HG02588 (cell line): Measurements from ENCODE around the gene FAM180B.
A peak's percentile ranks its signal among the peaks of the same experiment; 100 is the strongest.
"Not testable (repeated sequence)": the region's sequence is repeated elsewhere in the genome, so short reads cannot be mapped to it uniquely, and the experiment has no call there.

Experiments used
- ATAC-seq: cut with Tn5 transposase; IDR thresholded peaks from one replicate; pipeline ENCODE4 v1.9.1; 2021; ENCODE audit warnings: mild to moderate bottlenecking, moderate library complexity; ENCODE audit not compliant: unreplicated experiment

Gene FAM180B

DNA sequence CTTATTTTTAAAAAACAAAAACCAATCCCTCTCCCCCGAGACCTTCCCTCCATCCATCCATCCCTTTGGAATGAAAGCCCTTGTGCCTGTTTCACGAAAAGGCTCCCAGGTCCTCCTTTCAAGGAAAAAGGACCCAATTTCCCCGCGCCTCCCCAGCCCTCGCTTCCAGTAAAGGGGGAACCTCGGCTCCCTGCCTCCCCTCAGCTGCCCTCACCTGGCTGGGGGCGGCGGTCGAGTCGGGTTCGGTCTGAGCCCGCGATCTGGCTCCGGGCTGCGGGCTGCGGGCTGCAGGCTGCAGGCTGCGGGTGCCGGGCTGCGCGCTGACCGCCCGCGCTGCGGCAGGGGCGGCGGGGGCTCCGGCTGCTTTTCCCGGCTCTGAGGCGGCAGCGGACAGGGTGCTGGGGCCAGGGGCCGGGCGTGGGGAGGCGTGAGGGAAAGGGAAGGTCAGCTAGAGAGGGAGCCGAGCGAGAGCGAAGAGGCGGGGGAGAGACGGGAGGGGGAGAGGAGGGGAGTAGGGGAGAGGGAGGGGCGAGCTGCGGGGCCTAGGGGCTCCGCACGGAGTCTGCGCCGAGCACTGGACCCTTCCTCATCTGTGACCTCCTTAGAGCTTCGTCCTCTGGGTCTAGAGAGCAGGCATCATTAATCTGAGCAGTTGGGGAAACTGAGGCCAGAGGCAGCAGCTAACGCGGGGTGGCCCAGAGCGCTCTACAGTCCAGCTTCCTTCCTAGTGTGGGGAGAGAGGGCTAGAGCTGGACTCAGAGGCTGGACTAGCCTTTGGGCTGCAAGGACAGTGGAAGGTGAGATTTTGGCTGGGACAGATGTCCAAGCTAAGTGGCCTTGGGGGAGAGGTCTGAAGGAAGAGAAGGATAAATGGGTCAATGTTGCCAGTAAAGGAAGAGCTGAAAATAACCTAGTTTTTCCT is 7.7 kb downstream of the FAM180B start, which contains the start of gene C1QTNF4:
C1QTNF4 (minus strand) TSS at position 478 of the 922 bp plus-strand sequence. CDS start 3,601 bp downstream, outside the sequence.
- no peak for ATAC-seq

DNA sequence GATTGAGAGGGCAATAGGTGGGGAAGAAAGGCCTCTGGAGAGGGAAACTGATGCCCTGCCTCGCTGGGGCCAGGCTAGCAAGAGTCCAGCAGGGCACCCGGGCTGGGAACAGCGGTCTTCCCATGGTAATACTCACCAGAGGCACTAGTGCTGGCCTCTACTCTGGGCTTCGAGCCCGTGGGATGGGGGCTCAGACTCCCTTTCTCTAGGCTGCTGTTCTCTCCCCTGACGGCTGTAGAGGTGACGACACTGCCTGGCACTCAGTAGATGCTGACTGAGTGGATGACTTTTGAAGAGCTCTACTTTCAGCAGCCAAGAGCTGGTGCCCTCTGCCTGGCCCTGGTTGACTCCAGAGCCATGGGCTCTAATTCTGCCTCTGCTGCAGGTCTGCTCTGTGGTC is 8.6 kb downstream of the FAM180B start:
- no peak for ATAC-seq

DNA sequence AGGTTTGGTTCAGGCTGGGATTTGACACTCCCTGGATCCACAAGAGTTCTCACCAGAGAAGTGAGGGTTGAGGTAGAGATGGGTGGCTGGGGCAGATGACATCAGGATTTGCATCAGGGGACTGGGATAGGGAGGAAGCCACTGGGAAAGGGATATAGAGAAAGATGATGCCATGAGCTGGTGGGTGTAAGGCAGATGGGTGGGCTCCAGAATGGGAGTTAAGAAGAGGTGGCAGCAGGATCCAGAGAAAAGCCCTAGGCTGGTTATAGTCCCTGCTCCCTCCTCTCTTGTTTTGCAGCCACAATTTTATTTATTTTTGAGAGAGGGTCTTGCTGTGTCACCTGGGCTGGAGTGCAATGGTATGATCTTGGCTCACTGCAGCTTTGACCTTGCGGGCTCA is 9.5 kb downstream of the FAM180B start:
- ATAC-seq: no peak

DNA sequence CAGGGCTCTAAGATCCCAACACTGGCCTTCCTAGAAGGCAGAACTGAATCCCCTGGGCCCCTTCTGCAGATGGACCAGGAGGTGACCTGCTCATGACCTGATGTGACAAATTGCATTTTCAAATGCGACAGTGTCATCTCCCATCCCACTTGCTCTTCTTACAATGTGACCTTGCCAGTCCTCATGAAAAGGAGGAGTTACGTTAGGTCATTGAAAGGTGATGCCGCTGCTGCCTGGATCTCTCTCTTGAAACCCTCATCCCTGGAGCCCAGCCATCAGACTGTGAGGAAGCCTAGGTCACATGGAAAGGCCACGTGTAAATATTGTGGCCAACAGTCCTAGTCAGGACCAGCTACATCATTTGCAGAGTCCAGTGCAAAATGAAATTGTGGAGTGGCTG is 13.4 kb downstream of the FAM180B start:
- ATAC-seq: no peak

DNA sequence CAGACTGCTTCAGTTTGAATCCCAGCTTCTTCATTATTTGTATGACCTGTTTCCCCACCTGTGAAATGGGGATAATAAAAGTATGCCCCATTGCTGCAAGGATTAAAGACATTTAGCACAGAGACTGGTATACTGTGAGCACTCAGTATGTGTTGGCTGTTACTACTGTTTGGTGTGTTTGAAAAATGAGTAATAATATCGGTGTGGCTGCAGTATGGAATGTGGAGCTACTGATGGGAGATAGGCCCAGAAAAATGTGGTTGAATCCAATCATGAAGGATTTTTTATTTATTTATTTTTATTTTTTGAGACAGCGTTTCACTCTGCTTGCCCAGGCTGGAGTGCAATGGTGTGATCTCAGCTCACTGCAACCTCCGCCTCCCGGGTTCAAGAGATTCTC is 16.8 kb downstream of the FAM180B start:
- no peak for ATAC-seq

DNA sequence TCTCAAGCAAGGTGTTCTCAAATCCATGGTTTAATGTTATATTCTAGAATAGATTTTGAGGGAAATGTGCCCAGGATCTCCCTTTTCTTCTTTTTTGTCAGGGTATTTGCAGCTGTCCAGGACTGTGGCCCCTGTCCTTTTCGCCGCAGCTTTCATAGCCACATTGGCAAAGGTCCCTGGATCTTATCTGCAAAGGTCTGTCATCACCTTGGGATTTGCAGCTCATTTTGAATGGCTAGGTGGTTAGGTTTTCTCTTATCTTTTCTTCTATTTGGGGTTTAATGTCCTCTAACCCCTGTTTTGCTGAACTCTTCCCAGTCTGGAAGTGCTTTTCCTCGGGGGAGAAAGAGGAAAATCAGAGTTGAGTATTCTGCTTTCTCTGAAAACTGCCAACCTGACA is 19.4 kb downstream of the FAM180B start:
- no peak for ATAC-seq

DNA sequence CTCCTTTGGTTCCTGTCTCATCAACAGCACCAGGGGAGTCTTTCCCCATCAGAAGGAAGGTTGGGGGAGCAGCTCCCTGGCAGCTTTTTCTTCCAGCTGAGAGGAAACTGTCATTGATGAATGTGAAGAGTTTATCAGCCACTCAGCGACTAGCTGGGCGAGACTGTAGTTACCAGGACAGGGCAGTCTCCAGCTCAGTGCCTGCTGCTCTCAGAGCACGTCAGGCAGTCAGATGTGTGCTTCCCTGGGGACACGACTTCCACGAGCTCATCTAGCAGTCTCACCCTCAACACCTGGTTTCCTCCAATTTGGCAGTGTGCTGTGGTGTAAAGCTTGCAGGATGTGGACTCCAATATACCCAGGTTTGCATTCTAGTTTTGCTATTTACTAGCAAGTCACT is 20.3 kb downstream of the FAM180B start:
- no peak for ATAC-seq

DNA sequence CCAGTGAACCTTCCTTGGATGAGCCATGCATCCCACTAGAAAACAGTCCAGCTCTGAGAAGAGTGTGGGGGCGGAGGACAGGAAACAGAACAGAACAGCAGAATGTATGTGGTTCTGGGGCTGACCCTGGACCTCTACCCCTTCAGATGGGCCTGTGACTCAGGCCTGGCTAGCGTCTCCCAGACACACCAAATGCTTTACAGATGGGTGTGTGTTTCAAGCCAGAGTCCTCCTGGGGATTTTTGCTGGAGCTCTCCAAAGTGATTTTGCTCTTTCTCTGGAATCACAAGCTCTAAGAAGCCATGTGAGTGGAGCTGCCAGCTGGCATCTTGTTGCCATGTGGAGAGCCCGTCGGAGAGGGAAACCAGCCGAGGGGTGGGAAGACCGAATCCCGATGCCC is 20.9 kb downstream of the FAM180B start:
- no peak for ATAC-seq

DNA sequence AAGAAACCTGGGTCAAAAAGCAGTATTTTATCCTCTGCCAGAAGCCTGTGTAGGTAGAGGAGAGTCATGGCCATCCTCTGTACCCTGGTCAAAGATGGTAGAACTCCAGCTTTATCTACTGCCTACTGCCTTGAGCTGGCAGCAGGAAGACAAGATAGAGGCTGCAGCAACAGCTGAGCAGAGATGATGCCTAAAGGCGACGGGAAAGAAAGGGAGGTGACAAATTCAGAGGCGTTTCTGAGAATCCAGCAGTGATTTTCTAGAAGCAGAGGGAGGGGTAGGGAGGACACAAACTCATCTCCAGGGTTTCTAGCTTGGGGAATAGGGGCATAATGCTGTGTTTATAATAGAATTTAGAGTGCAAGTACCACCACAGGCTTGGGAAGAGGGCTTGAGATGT is 23.2 kb downstream of the FAM180B start:
- ATAC-seq: no peak

DNA sequence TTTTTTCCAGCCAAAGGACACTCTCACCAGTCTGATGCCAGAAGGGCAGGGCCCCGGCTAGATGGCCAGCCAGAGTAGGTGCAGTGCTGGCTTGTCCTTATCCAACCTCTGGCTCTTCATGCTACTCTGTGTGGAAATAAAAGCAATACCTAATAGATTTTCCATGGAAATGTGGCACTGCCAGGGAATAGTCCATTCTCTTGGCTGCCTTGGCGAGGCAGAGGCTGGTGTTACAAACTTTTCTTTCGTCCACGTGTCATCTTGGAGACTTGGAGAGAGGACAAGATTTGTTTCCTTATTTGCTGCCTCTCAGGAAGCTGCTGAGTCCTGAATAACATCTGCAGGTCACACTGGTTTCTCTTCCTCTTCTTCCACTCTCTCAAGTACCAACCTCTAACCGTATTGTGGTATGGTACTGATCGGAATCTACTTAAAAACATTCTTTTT is 24.9 kb downstream of the FAM180B start:
- ATAC-seq: peak; percentile 76

DNA sequence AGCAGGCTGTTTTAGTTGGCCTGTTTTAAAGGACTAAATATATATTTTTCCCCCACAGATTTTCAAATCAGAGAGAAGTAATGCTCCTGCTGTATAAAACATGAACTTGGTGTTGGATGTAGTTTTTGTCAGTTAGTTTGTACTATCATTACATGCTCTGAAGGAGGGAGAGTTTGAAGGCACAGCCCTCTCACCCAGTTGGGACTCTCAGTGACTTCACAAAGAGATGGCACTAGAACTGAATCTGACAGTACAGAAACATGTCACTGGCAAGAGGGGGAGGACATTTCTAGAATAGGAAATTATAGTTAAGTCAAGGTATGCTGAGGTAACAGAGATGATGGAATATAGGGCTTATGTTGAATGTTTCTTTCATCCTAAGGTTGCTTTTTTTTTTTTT is 28.8 kb downstream of the FAM180B start:
- ATAC-seq: no peak

DNA sequence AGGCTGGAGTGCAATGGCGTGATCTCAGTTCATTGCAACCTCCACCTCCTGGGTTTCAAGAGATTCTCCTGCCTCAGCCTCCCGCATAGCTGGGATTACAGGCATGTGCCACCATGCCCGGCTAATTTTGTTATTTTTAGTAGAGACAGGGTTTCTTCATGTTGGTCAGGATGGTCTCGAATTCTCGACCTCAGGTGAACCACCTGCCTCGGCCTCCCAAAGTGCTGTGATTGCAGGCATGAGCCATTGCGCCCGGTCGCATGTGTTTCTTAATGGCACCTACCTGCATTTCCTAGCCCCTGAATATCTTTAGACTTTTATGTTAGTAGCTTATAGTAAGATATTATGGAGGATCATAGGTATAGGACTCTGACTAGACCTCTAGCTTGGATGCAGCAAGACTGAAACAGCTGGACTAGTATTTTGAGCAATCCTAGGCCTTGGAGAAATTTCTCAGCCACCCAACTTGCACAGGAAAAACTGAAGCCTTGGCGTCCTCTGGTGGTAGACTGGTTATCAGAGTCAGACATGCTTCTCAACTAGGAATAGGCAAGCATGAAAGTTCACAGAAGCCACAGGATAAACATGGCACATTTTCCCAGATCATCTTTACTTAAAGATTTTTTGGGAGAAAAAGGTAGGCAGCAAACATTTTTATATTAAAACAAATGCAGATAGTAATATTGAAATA is 30.4 kb downstream of the FAM180B start:
- ATAC-seq: no peak

DNA sequence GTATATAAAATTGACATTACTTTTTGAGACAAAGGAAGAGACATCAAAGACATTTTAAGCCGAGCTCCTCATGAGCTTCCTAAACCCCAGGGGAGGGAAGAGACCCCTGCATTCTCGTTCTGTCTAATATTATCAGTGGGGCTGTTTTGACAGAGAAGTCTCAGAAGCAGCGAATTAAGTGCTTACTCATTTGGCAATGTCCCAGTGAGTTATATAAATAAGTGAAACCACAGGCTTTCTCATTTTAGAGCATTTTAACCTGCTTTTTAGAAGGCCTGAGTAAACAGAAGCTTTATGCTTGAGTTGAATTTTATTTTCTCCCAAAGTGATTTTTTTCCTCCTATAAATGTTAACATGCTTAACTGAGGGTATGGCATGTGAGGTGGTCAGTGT is 30.9 kb downstream of the FAM180B start:
- no peak for ATAC-seq

DNA sequence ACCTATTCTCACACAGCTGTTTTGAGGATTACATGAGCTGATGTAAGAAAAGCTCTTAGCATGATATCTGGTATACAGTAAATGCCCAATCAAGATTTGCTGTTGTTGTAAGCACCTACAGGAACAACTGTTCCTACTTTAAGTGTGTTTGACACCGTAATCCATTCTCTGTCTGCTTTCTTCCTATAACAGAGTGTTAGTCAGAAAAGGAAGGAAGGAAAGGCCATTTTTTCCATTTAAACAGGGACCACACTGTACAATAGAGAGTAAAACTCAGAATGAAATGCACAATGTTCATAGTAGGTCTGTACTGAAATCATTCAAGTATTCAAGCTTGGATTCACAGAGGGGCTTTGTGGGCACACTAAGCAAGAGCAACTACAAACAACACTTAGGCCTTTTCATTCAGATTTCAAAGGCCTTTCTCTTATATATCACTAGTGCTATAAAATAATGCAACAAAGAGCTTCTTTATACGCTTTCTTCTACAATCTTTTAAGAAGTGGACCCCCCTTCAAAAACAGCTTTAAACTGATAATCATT is 34.4 kb downstream of the FAM180B start:
- ATAC-seq: no peak

DNA sequence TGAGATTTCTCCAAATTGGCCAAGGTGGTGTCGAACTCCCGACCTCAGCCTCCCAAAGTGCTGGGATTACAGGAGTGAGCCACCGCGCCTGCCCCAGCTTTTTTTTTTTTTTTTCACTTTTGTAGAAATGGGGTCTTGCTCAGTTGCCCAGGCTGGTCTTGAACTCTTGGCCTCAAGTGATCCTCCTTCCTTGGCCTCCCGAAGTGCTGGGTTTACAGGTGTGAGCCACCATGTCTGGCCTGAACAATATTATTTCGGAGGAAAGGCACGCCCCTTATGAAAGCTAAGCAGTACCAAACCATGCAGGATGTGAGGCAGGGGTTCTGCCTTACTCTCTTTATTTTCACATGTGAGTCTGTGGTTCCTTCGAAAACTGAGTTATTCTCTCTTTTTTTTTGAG is 39.8 kb downstream of the FAM180B start:
- no peak for ATAC-seq

DNA sequence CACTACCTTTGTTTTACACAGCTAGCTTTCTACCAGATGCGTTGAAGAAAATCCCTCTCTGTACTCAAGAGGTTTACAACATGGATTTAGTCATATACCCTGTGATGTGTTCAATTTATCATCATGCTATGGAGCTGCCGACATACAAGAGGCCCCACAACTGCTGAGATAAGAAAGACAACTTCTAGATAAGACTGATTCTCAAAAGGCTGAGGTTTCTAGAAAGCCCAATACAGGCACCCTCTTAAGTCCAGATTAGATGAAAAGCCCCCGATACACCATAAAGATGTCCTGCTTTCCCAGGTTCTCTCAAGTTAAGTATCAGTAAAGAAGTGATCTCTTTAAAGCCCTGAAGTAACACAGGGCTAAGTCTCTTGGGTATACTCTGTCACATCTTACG is 41.5 kb downstream of the FAM180B start:
- no peak for ATAC-seq

DNA sequence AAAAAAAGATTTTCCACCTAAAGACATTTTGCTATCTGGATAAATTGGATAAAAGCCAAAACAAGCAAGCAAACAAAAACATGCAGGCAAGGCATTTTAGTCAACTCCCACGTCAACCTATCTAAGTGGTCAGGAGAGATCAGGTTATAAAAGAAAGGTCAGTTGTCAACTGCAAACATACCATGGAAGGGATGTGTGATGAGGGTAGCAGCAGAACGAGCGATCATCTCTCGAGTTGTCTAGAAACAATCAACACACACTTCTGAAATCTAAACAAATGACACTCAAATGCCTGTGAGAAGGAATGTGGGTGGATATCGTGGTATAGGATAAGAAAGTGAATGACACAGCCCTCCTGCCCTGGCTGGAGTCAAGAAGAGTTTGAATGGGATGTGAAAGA is 45.0 kb downstream of the FAM180B start:
- ATAC-seq: no peak

DNA sequence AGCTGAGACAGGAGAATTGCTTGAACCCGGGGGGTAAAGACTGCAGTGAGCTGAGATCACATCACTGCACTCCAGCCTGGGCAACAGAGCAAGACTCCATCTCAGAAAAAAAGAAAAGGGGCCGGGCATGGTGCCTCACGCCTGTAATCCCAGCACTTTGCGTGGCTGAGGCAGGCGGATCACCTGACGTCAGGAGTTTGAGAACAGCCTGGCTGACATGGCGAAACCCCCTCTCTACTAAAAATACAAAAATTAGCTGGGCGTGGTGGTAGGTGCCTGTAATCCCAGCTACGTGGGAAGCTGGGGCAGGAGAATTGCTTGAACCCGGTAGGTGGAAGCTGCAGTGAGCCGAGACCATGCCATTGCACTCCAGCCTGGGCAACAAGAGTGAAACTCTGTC is 49.9 kb downstream of the FAM180B start:
- ATAC-seq: not testable (repeated sequence)
